ENCODE data around the gene DKK1.

DKK1 gene

GRCh38 chr10:52313933-52314821 is at the start of gene DKK1:
Gene DKK1 (plus strand): TSS chr10:52314281. CDS start chr10:52314435, 154 bp downstream.
- H3K4me3 ChIP-seq (ENCODE audit: low read depth, low read length), result no peak within 1 kb of the TSS
- peak; percentile 62 for TF ChIP-seq CTCF (IDR thresholded peaks at IDR 0.05; ENCODE audit: borderline replicate concordance, insufficient read depth, low read depth, low read length)

GRCh38 chr10:52265131-52265926 is 48.8 kb upstream of the DKK1 start:
- no peak for TF ChIP-seq CTCF (IDR thresholded peaks at IDR 0.05; ENCODE audit: borderline replicate concordance, insufficient read depth, low read depth, low read length)

DNA sequence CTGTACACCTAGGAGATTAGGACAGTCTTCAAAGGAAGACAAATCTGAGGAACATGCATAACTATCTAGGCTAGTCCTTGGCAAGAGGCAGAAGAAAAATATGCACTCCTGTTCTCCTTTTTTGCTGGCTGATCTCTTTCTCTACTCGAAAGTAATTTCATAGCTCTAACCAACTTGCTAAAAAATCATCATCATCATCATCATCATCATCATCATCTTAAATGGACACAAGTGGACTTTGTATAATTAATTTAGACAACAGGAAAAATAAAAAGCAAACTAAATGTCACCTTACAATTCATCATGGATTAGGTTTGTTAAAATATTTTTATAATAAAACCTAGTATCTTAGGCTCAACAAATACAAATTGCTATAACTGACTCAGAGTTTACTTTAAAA is 47.2 kb upstream of the DKK1 start:
- H3K4me3 ChIP-seq (ENCODE audit: low read depth, low read length), result no peak overlapping the region
- TF ChIP-seq CTCF (IDR thresholded peaks at IDR 0.05; ENCODE audit: borderline replicate concordance, insufficient read depth, low read depth, low read length), result no peak

More at GRCh38 chr10:52265131-52265926, 48.8 kb upstream of the DKK1 start:
- no peak overlapping the region for H3K4me3 ChIP-seq (ENCODE audit: low read depth, low read length)

GRCh38 chr10:52268790-52269189 is 45.3 kb upstream of the DKK1 start:
- TF ChIP-seq CTCF (IDR thresholded peaks at IDR 0.05; ENCODE audit: borderline replicate concordance, insufficient read depth, low read depth, low read length), result no peak

DNA sequence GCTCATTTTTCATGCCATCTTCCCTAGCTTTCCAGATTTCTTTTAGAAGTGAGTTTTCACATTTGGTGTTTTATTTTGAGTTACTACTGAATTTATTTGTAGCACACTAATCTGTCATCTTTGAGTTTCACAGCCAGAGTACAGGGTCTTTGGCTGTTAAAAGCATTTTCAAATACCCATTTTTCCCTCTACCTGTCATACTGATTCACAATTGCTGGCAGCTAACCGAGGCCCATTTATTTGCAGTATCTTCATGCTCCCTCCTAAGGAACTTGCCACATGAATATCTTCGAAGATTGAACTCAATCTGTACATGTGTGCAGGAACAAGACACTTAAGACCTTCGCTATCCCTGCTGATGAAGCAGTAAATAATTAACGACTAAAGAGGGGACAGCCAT is 44.8 kb upstream of the DKK1 start:
- no peak for TF ChIP-seq CTCF (IDR thresholded peaks at IDR 0.05; ENCODE audit: borderline replicate concordance, insufficient read depth, low read depth, low read length)
- H3K4me3 ChIP-seq (ENCODE audit: low read depth, low read length), result no peak overlapping the region

More at GRCh38 chr10:52268790-52269189, 45.3 kb upstream of the DKK1 start:
- no peak overlapping the region for H3K4me3 ChIP-seq (ENCODE audit: low read depth, low read length)

- no peak for TF ChIP-seq CTCF (IDR thresholded peaks at IDR 0.05; ENCODE audit: borderline replicate concordance, insufficient read depth, low read depth, low read length)
Observed at GRCh38 chr10:52276163-52276562, 37.9 kb upstream of the DKK1 start.

More at GRCh38 chr10:52276163-52276562, 37.9 kb upstream of the DKK1 start:
- H3K4me3 ChIP-seq (ENCODE audit: low read depth, low read length), result no peak overlapping the region

Measured in GM12875 (cell line).